ENCODE results near the gene POC1B. TPM values are rescaled to one million over a fixed set of nuclear protein-coding genes. Genes with fewer than 3 reads are reported as not detected.
"Not testable (repeated sequence)": the region's sequence is repeated elsewhere in the genome, so short reads cannot be mapped to it uniquely, and the experiment has no call there.

Gene POC1B
- total RNA-seq, 1 donor from 2014 or later: 28.5 TPM

GRCh38 chr12:89475203-89475990 is 50.5 kb downstream of the POC1B start:
- intact Hi-C loops (cut with DNase I): no loop called here
- no peak for ATAC-seq
- no peak for DNase-seq (ENCODE audit: low spot score)

- DNase-seq (ENCODE audit: low spot score): no peak
- intact Hi-C loops (cut with DNase I): no loop called here
- no peak for ATAC-seq
These were observed 51.2 kb downstream of the POC1B start for GRCh38 chr12:89474615-89475014.

GRCh38 chr12:89472508-89472907 is 53.3 kb downstream of the POC1B start:
- ATAC-seq (no peak), DNase-seq (ENCODE audit: low spot score) (no peak)
- intact Hi-C loops (cut with DNase I): no loop called here

- intact Hi-C loops (cut with DNase I): no loop called here
These were observed 54.9 kb downstream of the POC1B start for GRCh38 chr12:89470741-89471509.

GRCh38 chr12:89469361-89469760 is 56.5 kb downstream of the POC1B start:
- DNase-seq (ENCODE audit: low spot score) (no peak), ATAC-seq (no peak)
- intact Hi-C loops (cut with DNase I): loop anchor here (10.0 kb wide), 1 partner anchor 425 kb away; no protein-coding TSS in a partner anchor

More at GRCh38 chr12:89470741-89471509, 54.9 kb downstream of the POC1B start:
- DNase-seq (ENCODE audit: low spot score) (no peak), ATAC-seq (peak; percentile 71)

GRCh38 chr12:89468648-89469326 is 57.1 kb downstream of the POC1B start:
- intact Hi-C loops (cut with DNase I): loop anchor here (10.0 kb wide), 1 partner anchor 424 kb away; no protein-coding TSS in a partner anchor

GRCh38 chr12:89468017-89468416 is 57.8 kb downstream of the POC1B start:
- no peak for ATAC-seq
- intact Hi-C loops (cut with DNase I): loop anchor here (10.0 kb wide), 1 partner anchor 423 kb away; no protein-coding TSS in a partner anchor
- no peak for DNase-seq (ENCODE audit: low spot score)

More at GRCh38 chr12:89468648-89469326, 57.1 kb downstream of the POC1B start:
- ATAC-seq: no peak
- no peak for DNase-seq (ENCODE audit: low spot score)

GRCh38 chr12:89464974-89465592 is 60.8 kb downstream of the POC1B start:
- ATAC-seq (no peak), DNase-seq (ENCODE audit: low spot score) (no peak)
- intact Hi-C loops (cut with DNase I): loop anchor here (10.0 kb wide), 1 partner anchor 420 kb away; no protein-coding TSS in a partner anchor

GRCh38 chr12:89461649-89462612 is 63.9 kb downstream of the POC1B start:
- intact Hi-C loops (cut with DNase I): loop anchor here (10.0 kb wide), 1 partner anchor 417 kb away; no protein-coding TSS in a partner anchor
- DNase-seq (ENCODE audit: low spot score) (no peak), ATAC-seq (peak; percentile 93)

- intact Hi-C loops (cut with DNase I): loop anchor here (10.0 kb wide), 1 partner anchor 416 kb away; no protein-coding TSS in a partner anchor
- DNase-seq (ENCODE audit: low spot score) (no peak), ATAC-seq (peak; percentile 49)
These were observed 64.7 kb downstream of the POC1B start for GRCh38 chr12:89461190-89461589.

GRCh38 chr12:89459279-89459678 is 66.6 kb downstream of the POC1B start:
- DNase-seq (ENCODE audit: low spot score); intact Hi-C loops (cut with DNase I); ATAC-seq: not testable (repeated sequence)

GRCh38 chr12:89456565-89456964 is 69.3 kb downstream of the POC1B start:
- intact Hi-C loops (cut with DNase I): no loop called here

GRCh38 chr12:89454080-89454848 is 71.6 kb downstream of the POC1B start:
- DNase-seq (ENCODE audit: low spot score) (no peak), ATAC-seq (peak; percentile 46)
- intact Hi-C loops (cut with DNase I): no loop called here

More at GRCh38 chr12:89456565-89456964, 69.3 kb downstream of the POC1B start:
- ATAC-seq (no peak), DNase-seq (ENCODE audit: low spot score) (no peak)

GRCh38 chr12:89453121-89453978 is 72.5 kb downstream of the POC1B start:
- intact Hi-C loops (cut with DNase I): no loop called here
- ATAC-seq (peak; percentile 85), DNase-seq (ENCODE audit: low spot score) (no peak)

GRCh38 chr12:89451841-89452251 is 74.0 kb downstream of the POC1B start:
- intact Hi-C loops (cut with DNase I): no loop called here
- ATAC-seq (peak; percentile 84), DNase-seq (ENCODE audit: low spot score) (no peak)

- DNase-seq (ENCODE audit: low spot score): no peak
- intact Hi-C loops (cut with DNase I): no loop called here
- no peak for ATAC-seq
These were observed 74.9 kb downstream of the POC1B start for GRCh38 chr12:89450907-89451306.
